HUES64 (cell line): ENCODE results near the gene TAAR2.
"Not testable (repeated sequence)": the region's sequence is repeated elsewhere in the genome, so short reads cannot be mapped to it uniquely, and the experiment has no call there.

Experiments
- H3K27ac ChIP-seq: 2 replicates; pipeline ENCODE4 v1.7.0; 2013; ENCODE audit warnings: low read depth, low read length, inconsistent platforms
- H3K27me3 ChIP-seq: 2 replicates; pipeline ENCODE4 v1.6.1; 2013; ENCODE audit warnings: mild to moderate bottlenecking, low read length; ENCODE audit not compliant: insufficient read depth
- H3K36me3 ChIP-seq: 2 replicates; pipeline ENCODE4 v1.6.1; 2013; ENCODE audit warnings: mild to moderate bottlenecking, low read length; ENCODE audit not compliant: insufficient read depth
- H3K4me1 ChIP-seq: 2 replicates; pipeline ENCODE4 v1.6.1; 2013; ENCODE audit warnings: mild to moderate bottlenecking, low read length, moderate library complexity; ENCODE audit not compliant: insufficient read depth
- H3K4me3 ChIP-seq: 2 replicates; pipeline ENCODE4 v1.5.1; 2013; ENCODE audit warnings: mild to moderate bottlenecking, low read length, moderate library complexity
- H3K9ac ChIP-seq: 2 replicates; pipeline ENCODE4 v1.6.1; 2013; ENCODE audit warnings: mild to moderate bottlenecking, low read depth, low read length
- H3K9me3 ChIP-seq: 2 replicates; pipeline ENCODE4 v1.6.1; 2013; ENCODE audit warnings: low read depth, low read length; ENCODE audit not compliant: insufficient read depth
- WGBS: fragments of 150-250, 120-280 bp; methylation state at CpG from one replicate; pipeline ENCODE4 v1.1.7; 2013; ENCODE audit warnings: missing lambda C conversion rate; 5-methylcytosine and 5-hydroxymethylcytosine counted together

TAAR2 gene

DNA sequence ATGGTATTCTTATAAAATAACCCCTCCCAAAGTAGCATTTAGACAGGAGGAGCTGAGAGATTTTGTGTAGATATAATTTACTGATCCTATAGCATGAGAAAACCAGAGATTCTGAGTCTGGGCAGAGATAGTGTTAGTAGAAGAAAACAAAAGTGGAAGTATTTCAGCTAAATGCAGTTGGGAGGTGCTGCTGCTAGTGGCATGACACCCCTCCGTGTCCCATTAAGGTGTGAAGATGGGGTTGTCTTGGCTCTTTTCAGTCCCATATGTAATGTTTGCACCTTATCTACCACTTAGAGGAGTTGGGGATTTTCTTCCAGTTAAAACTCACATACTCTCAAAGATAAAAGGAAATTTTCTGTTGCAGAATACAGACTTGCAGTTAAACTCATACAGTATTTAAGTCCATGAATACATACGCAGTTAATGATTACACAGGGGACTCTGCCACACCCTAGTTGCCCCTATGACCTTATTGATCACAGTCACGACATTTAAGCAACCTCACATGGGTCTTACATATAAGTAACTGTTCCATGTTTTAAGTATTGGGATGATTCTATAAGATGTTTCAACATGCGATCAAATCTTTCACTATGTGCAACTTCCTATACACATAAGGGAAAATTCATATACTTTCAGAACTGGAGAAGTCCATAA lies 11.5 kb downstream of the TAAR2 start:
- no peaks in the 10 kb centered on the region for H3K36me3 ChIP-seq
- WGBS = 91% methylated on average over 2 of the region's 4 CpGs

DNA sequence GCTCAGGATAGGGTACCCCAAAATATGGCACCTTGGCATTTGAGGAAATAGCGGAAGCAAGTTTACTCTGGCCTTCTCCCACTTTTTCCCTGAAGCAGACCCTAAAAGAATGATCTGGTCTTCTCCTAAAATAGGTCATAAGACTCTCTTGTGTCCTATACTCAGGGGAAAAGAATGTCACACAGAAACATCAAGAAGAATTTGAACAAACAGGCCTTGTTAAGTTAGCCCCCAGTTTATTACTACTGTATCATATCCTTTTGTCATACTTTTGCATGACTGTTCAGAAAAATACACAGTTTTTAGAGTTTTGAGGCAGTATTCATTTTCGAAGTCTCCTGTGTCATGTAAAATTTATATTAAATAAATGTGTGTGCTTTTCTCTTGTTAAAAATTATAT lies 12.5 kb downstream of the TAAR2 start:
- H3K4me1 ChIP-seq = no peaks in the 10 kb centered on the region
- no peak overlapping the region for H3K27ac ChIP-seq
- no peaks in the 10 kb centered on the region for H3K36me3 ChIP-seq
- H3K27me3 ChIP-seq = no peaks in the 10 kb centered on the region
- H3K9ac ChIP-seq = no peak overlapping the region
- H3K4me3 ChIP-seq = no peak overlapping the region
- 100% methylated on average over 2 of the region's 2 CpGs for WGBS
- no peaks in the 10 kb centered on the region for H3K9me3 ChIP-seq

More for the DNA sequence above, 11.5 kb downstream of the TAAR2 start:
- Histone ChIP-seq H3K27me3 (no peaks in the 10 kb centered on the region), H3K4me3 (no peak overlapping the region), H3K9me3 (no peaks in the 10 kb centered on the region), H3K9ac (no peak overlapping the region), H3K4me1 (peaks cover 5% of the 10 kb centered on the region; the same call in 1 of the 2 replicates), H3K27ac (no peak overlapping the region)

DNA sequence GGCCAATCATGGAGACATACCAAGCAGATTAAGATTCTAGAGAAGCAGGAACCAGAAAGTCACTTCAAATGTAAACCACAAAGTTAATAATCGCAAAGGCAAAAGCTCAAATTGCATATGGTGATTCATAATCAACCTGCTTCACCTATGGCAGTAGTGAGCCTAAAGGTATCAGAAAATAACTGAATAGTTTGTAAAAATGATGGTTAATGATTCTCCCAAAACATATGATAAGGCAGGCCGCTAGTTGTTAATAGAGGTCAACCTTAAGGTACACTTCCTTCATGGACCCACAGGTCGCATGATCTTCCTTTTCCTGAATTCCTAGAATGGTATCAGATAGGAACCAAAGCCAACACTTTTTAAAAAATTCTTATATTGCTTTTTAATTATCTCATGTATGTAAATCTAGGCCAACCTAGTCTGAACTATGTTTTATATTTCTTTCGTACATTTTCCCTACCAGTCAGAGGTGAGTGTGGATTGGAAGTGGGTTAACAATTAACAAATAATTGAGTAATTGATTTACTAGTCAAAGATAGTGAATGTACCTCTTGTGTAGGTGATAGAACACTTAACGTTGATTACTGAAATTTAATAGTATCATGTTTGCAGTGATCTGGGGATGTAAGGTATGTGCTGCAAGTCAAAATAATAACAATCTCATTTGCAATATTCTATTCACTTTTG lies 16.4 kb downstream of the TAAR2 start:
- Histone ChIP-seq H3K9me3 (no peaks in the 10 kb centered on the region), H3K4me1 (no peaks in the 10 kb centered on the region), H3K9ac (no peak overlapping the region), H3K4me3 (no peak overlapping the region), H3K27me3 (no peaks in the 10 kb centered on the region), H3K27ac (no peak overlapping the region), H3K36me3 (no peaks in the 10 kb centered on the region)
- WGBS = 93% methylated on average over 3 of the region's 5 CpGs

DNA sequence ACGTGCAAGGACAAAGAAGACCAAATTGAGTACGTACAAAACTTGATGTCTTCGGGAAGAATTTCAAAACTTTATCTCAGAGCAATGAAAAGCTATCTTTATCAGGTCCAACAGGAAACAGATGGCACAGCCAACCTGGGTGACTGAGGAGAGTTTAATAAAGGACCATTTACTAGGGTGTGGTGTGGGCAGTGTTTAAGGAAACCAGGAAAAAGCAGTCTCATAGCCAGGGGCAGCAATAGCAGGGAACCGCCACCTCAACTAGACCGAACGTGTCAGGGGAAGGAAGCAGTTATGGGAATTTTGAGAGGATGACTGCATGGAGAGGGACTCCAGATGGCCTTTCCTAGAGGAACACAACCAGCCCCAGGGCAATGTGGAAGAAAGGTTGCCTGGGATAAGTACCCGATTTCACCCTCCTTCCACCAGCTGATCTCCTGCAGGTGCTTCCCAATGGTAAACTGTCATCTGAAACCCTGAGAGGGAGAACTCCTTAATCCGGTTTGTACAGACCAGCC lies 19.4 kb downstream of the TAAR2 start:
- Histone ChIP-seq H3K27me3 (no peaks in the 10 kb centered on the region; the same call in 1 of the 2 replicates), H3K9ac (no peak overlapping the region), H3K4me3 (no peak overlapping the region), H3K9me3 (no peaks in the 10 kb centered on the region), H3K4me1 (no peaks in the 10 kb centered on the region), H3K36me3 (no peaks in the 10 kb centered on the region), H3K27ac (no peak overlapping the region)
- 97% methylated on average over 8 of the region's 8 CpGs for WGBS

DNA sequence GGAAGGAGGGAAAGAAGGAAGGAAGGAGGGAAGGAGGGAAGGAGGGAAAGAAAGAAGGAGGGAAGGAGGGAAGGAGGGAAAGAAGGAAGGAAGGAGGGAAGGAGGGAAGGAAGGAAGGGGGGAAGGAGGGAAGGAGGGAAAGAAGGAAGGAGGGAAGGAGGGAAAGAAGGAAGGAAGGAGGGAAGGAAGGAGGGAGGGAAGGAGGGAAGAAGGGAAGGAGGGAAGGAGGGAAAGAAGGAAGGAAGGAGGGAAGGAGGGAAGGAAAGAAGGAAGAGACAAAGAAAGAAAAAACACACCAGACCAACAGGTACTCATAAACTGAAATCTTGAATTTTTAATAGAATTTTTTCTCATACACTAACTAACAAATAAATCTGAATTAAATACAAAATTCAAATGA lies 23.2 kb downstream of the TAAR2 start:
- not testable (repeated sequence) for H3K36me3 ChIP-seq, H3K4me1 ChIP-seq, H3K27me3 ChIP-seq, H3K27ac ChIP-seq, H3K4me3 ChIP-seq, H3K9ac ChIP-seq, H3K9me3 ChIP-seq

DNA sequence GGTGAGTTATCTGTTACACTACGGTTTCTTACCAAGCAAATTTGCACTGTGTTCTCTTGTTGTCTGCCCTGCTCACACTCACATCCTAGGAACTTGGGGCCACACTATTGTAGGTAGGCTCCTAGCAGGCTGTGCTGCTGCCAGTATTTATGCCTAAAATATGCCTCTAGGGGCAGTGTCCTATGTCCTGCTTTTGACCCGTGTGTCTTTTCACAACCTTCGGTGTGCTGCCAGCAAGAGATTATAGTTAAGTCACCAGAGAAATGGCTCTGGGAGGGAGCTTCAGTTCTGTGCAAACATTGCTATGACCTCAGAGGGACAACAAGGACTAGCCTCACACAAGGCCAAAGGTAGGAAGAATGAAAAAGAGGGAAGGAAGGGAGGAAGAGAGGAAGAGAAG lies 25.6 kb downstream of the TAAR2 start:
- WGBS = 53% methylated on average over 3 of the region's 3 CpGs
- Histone ChIP-seq H3K27me3 (no peaks in the 10 kb centered on the region; the same call in 1 of the 2 replicates), H3K36me3 (no peaks in the 10 kb centered on the region), H3K4me1 (no peaks in the 10 kb centered on the region), H3K4me3 (no peak overlapping the region), H3K9ac (no peak overlapping the region), H3K9me3 (no peaks in the 10 kb centered on the region), H3K27ac (no peak overlapping the region)

DNA sequence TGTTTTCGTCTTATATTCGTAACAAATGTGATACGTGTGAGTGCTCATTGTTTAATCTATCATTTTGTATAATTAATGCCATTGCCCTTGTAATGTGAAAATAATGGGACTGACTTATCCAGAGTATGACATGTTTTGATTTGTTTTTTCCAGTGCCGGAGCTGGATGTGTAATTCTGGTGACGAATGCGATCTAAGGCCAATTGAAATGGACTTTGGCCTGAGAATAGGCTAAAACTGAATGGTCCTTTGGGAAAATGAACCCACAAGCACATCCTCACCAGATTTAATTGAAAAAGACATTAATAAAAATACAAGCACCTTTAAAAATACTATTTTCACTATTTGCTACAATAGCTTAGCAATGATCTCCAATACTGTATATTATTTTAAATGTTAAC lies 27.9 kb downstream of the TAAR2 start:
- no peaks in the 10 kb centered on the region for H3K36me3 ChIP-seq
- H3K9me3 ChIP-seq = no peaks in the 10 kb centered on the region
- no peak overlapping the region for H3K9ac ChIP-seq
- no peak overlapping the region for H3K4me3 ChIP-seq
- H3K4me1 ChIP-seq = no peaks in the 10 kb centered on the region
- H3K27ac ChIP-seq = no peak overlapping the region
- H3K27me3 ChIP-seq = no peaks in the 10 kb centered on the region; the same call in 1 of the 2 replicates
- WGBS = 92% methylated on average over 6 of the region's 6 CpGs

DNA sequence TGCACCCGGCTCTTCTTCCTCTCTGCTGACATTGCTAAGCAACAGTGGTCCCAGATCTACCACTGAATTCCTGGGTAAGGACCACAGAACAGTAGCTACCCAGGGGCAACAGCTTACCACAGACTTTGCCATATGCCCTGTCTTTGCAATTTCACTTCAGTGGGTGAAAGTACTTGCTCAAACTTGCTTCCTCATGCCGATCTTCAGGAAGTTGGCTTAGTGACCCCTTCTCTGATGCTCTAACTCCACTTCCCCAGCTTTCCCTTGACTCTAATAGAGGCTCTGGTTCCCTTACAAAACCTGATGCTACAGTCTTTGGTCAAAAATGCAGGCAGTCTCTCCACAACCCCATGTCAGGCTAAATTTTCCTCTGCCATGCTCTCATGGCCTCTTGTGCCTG lies 31.2 kb downstream of the TAAR2 start:
- no peaks in the 10 kb centered on the region for H3K9me3 ChIP-seq
- no peak overlapping the region for H3K27ac ChIP-seq
- H3K9ac ChIP-seq = no peak overlapping the region
- 91% methylated on average over 2 of the region's 2 CpGs for WGBS
- no peaks in the 10 kb centered on the region for H3K4me1 ChIP-seq
- H3K4me3 ChIP-seq = no peak overlapping the region
- no peaks in the 10 kb centered on the region for H3K36me3 ChIP-seq
- no peaks in the 10 kb centered on the region for H3K27me3 ChIP-seq

DNA sequence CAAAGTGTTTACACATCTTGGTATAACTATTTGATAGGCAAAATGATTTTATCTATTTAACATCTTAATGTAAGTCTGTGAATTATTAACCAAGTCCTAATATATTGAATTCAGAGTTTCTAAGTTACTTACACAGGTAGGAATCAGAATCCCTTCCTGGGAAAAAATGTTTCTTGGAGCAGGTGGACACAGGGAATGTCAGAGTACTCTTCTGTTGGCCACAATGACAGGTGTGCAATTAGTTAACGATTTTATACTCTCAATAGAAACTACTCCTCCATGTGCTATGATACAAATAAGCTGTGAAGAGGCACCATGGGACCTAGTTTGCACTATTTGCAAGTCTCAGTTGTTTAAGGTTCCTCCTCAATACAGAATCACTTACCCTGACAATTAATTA lies 33.7 kb downstream of the TAAR2 start:
- no peaks in the 10 kb centered on the region for H3K27me3 ChIP-seq
- H3K4me3 ChIP-seq = no peak overlapping the region
- no peaks in the 10 kb centered on the region for H3K9me3 ChIP-seq
- WGBS = 86% methylated on average over 1 of the region's 1 CpG
- no peaks in the 10 kb centered on the region for H3K36me3 ChIP-seq
- no peaks in the 10 kb centered on the region for H3K4me1 ChIP-seq
- H3K9ac ChIP-seq = no peak overlapping the region
- no peak overlapping the region for H3K27ac ChIP-seq

DNA sequence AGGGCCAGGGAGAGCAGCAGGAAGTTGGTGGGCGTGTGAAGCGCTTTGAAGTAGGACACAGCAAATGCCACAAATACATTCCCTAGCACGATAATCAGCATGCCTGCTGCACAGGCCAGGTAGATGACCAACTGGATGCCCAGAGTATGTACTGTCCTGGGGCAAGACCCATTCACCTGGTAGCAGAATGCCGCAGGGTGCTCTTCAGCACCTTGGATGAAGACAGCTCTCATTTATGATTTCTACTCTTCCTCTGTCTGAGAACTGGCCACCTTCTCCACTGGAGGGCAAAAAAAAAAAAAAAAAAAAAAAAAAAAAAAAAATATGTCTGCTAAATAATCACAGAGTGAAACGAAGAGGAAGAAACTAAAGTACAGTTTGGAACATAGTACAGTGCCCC lies 34.6 kb downstream of the TAAR2 start, which contains the start of gene TAAR5:
TSS of gene TAAR5 (minus strand) at position 288 of the 400 bp plus-strand sequence. CDS start at position 233, 55 bp downstream.
- no peaks in the 10 kb centered on the region for H3K4me1 ChIP-seq
- H3K36me3 ChIP-seq = no peaks in the 10 kb centered on the region
- H3K4me3 ChIP-seq = no peak within 1 kb of the TSS
- no peak within 1 kb of the TSS for H3K9ac ChIP-seq
- 93% methylated on average over 5 of the region's 5 CpGs for WGBS
- H3K9me3 ChIP-seq = no peaks in the 10 kb centered on the region
- H3K27me3 ChIP-seq = no peaks in the 10 kb centered on the region
- H3K27ac ChIP-seq = no peak within 1 kb of the TSS

DNA sequence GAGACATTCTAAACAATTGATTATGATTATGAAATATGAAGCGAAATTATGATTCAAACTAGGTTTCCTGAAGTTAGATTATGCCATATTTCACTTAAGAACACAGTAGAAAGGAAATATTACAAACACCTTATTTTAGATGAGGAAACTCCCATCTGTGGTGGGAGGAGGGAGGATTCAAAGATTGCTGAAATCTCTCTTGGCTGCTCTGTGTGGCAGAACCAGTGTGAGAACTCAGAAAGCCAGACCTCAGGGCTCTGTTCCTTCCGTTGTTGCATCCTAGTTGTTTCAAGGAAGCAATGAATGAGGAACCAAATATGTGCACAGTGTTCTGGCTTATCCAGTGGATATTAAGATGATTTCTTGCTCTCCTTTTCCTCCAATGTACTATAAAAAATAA lies 36.7 kb downstream of the TAAR2 start:
- Histone ChIP-seq H3K36me3 (no peaks in the 10 kb centered on the region), H3K9me3 (no peaks in the 10 kb centered on the region), H3K4me3 (no peak overlapping the region), H3K4me1 (peaks cover 3% of the 10 kb centered on the region), H3K9ac (no peak overlapping the region), H3K27ac (no peak overlapping the region), H3K27me3 (no peaks in the 10 kb centered on the region)
- WGBS = 86% methylated on average over 1 of the region's 2 CpGs
